HepG2 (cell line): Measurements from ENCODE around the gene RRBP1. TPM values are rescaled to one million over a fixed set of nuclear protein-coding genes. Genes with fewer than 3 reads are reported as not detected.

Experiments
- ATAC-seq: fragments of 200-7000 bp; cut with Tn5 transposase; 3 replicates; pipeline ENCODE4 v1.9.1; 2020; ENCODE audit warnings: mild to moderate bottlenecking, moderate library complexity
- BruUV-seq: library from RNA; stranded (reverse); fragments of 400-500 nt; replicated peaks from 2 replicates; lab custom pipeline; 2021; lab: Mats Ljungman, UMichigan
- CTCF ChIA-PET: fragments of 300-600 bp; formaldehyde crosslinking; extraction: SDS; loops from one replicate; lab custom pipeline; 2021; ENCODE audit warnings: low total read pairs, inconsistent platforms, low intra/inter-chr PET ratio; lab: Yijun Ruan, JAX
- POLR2A ChIA-PET: fragments of 350-600 bp; sonication (Branson Sonifier 250); formaldehyde crosslinking; loops from one replicate; lab custom pipeline; 2020; ENCODE audit warnings: antibody characterized with exemption, inconsistent platforms; lab: Yijun Ruan, JAX
- DNase-seq: peaks from one replicate; pipeline ENCODE4 v3.0.0-alpha.2; 2015; ENCODE audit warnings: low spot score
- FAIRE-seq: peaks from 3 replicates; lab custom pipeline; 2011; peaks lifted over from hg19 to GRCh38; lab: Jason Lieb, UNC
- H2AFZ ChIP-seq: one replicate; pipeline ENCODE4 v1.6.1; 2011; ENCODE audit warnings: low read length, inconsistent platforms
- H3K27ac ChIP-seq: fragments of 300-600 bp; 3 replicates; pipeline ENCODE4 v1.8.0; 2011; ENCODE audit warnings: mixed run types, mild to moderate bottlenecking, mixed read lengths, low read length, inconsistent platforms; ENCODE audit not compliant: insufficient read depth; ENCODE audit errors: extremely low read length
- H3K27me3 ChIP-seq, 2 experiments: fragments of 200-600 bp in 1 of 2; 2 replicates in 1 of 2; 3 replicates in 1 of 2; pipeline versions ENCODE4 v1.6.0 to v1.8.0; 2011; ENCODE audit warnings: low read length in 2 of 2, mild to moderate bottlenecking in 2 of 2, moderate library complexity in 2 of 2, inconsistent platforms in 1 of 2; ENCODE audit not compliant: insufficient read depth in 2 of 2, control insufficient read depth in 1 of 2
- H3K36me3 ChIP-seq, 2 experiments: fragments of 200-600 bp in 1 of 2; replicated peaks in 1 of 2; 2 replicates in 1 of 2; 3 replicates in 1 of 2; pipeline versions ENCODE4 v1.5.1 to v1.8.0; 2011; ENCODE audit warnings: low read length in 2 of 2, inconsistent platforms in 1 of 2; ENCODE audit not compliant: insufficient read depth in 2 of 2, control insufficient read depth in 1 of 2
- H3K4me1 ChIP-seq: 2 replicates; pipeline ENCODE4 v1.5.1; 2012; ENCODE audit warnings: low read length, inconsistent platforms; ENCODE audit not compliant: insufficient read depth
- H3K4me2 ChIP-seq: 2 replicates; pipeline ENCODE4 v1.6.0; 2011; ENCODE audit warnings: low read depth, low read length, inconsistent platforms
- H3K4me3 ChIP-seq, 3 experiments: fragments of 200-600 bp in 1 of 3; sonication (generic), shearing (Covaris generic) in 1 of 3; replicated peaks in 1 of 3; 2 replicates each; pipeline ENCODE4 v1.5.1; 2011 to 2016; ENCODE audit warnings: low read length in 3 of 3, inconsistent platforms in 2 of 3, low read depth in 2 of 3, mild to moderate bottlenecking in 2 of 3, control low read depth in 1 of 3, mixed read lengths in 1 of 3; ENCODE audit not compliant: insufficient read depth in 1 of 3
- H3K79me2 ChIP-seq: one replicate; pipeline ENCODE4 v1.6.1; 2011; ENCODE audit warnings: low read length, inconsistent platforms; ENCODE audit not compliant: insufficient read depth
- H3K9ac ChIP-seq: 2 replicates; pipeline ENCODE4 v1.6.0; 2011; ENCODE audit warnings: mild to moderate bottlenecking, low read depth, low read length, inconsistent platforms; ENCODE audit not compliant: insufficient read depth
- H3K9me3 ChIP-seq: 2 replicates; pipeline ENCODE4 v1.5.1; 2012; ENCODE audit warnings: mild to moderate bottlenecking, low read length
- H4K20me1 ChIP-seq: 2 replicates; pipeline ENCODE4 v1.6.0; 2011; ENCODE audit warnings: inconsistent platforms, mild to moderate bottlenecking, low read length, moderate library complexity; ENCODE audit not compliant: insufficient read depth
- BCL6 ChIP-seq: IDR thresholded peaks from 2 replicates; pipeline ENCODE4 v1.6.1; 2016; ENCODE audit warnings: missing genetic modification reagents, missing compliant biosample characterization
- BRF2 ChIP-seq: sonication (generic); formaldehyde crosslinking; IDR thresholded peaks from 2 replicates; pipeline ENCODE4 v1.8.1; 2022; ENCODE audit warnings: mild to moderate bottlenecking, missing genetic modification reagents
- DPF2 ChIP-seq: sonication (generic); formaldehyde crosslinking; IDR thresholded peaks from 2 replicates; pipeline ENCODE4 v1.4.0; 2020; ENCODE audit warnings: mild to moderate bottlenecking, low read depth, missing genetic modification reagents, borderline replicate concordance
- ESRRA ChIP-seq: sonication (generic); formaldehyde crosslinking; IDR thresholded peaks from 2 replicates; pipeline ENCODE4 v1.5.1; 2020; ENCODE audit warnings: mild to moderate bottlenecking, low read depth, missing genetic modification reagents
- FIP1L1 ChIP-seq: fragments of 200-400 bp; formaldehyde crosslinking; IDR thresholded peaks from 2 replicates; pipeline ENCODE4 v1.6.1; 2018; ENCODE audit warnings: low read depth, mild to moderate bottlenecking, low read length, moderate library complexity, borderline replicate concordance; ENCODE audit not compliant: insufficient read depth
- FOXA1 ChIP-seq, 2 experiments: fragments of 450-650 bp in 1 of 2; sonication (generic) in 1 of 2; formaldehyde crosslinking in 1 of 2; IDR thresholded peaks; 2 replicates each; pipeline versions ENCODE4 v1.4.0 to v1.6.1; 2016 to 2020; ENCODE audit warnings: missing genetic modification reagents in 1 of 2
- HMG20A ChIP-seq: IDR thresholded peaks from 2 replicates; pipeline ENCODE4 v1.6.1; 2016; ENCODE audit warnings: borderline replicate concordance
- NCOA5 ChIP-seq: sonication (generic); formaldehyde crosslinking; IDR thresholded peaks from 2 replicates; pipeline ENCODE4 v1.4.0; 2020; ENCODE audit warnings: missing genetic modification reagents
- PHB2 ChIP-seq: fragments of 450-650 bp; IDR thresholded peaks from 2 replicates; pipeline ENCODE4 v1.6.1; 2018; ENCODE audit not compliant: partially characterized antibody
- SIN3A ChIP-seq: IDR thresholded peaks from 2 replicates; pipeline ENCODE4 v1.6.1; 2011; ENCODE audit warnings: low read depth, mild to moderate bottlenecking, control low read depth, low read length, borderline replicate concordance
- TIGD3 ChIP-seq: sonication (generic); formaldehyde crosslinking; IDR thresholded peaks from 2 replicates; pipeline ENCODE4 v1.5.1; 2020; ENCODE audit warnings: mild to moderate bottlenecking, missing genetic modification reagents, borderline replicate concordance
- ZMYM3 ChIP-seq: sonication (generic); formaldehyde crosslinking; IDR thresholded peaks from 2 replicates; pipeline ENCODE4 v1.5.1; 2020; ENCODE audit warnings: mild to moderate bottlenecking, missing genetic modification reagents
- ZNF101 ChIP-seq: sonication (generic); formaldehyde crosslinking; IDR thresholded peaks from 2 replicates; pipeline ENCODE4 v1.4.0; 2020; ENCODE audit warnings: mild to moderate bottlenecking, low read depth, missing genetic modification reagents, borderline replicate concordance
- ZNF234 ChIP-seq: sonication (generic); formaldehyde crosslinking; conservative IDR thresholded peaks from 2 replicates; pipeline ENCODE4 v1.5.1; 2020; ENCODE audit warnings: mild to moderate bottlenecking, missing genetic modification reagents
- WGBS: methylation state at CpG from one replicate; pipeline ENCODE4 v1.1.6; 2017; ENCODE audit warnings: low lambda C conversion rate; 5-methylcytosine and 5-hydroxymethylcytosine counted together
- in situ Hi-C: cut with HindIII; loops from 2 replicates; pipeline ENCODE4 v1.10.0; 2017; ENCODE audit warnings: low pct_unique_long_range_greater_than_20kb; ENCODE audit not compliant: extremely low pct_ligation_motif_present
- intact Hi-C: fragments of 100-400 bp; cut with micrococcal nuclease; formaldehyde crosslinking; loops from one replicate; pipeline ENCODE4 v1.10.0; 2022; ENCODE audit not compliant: unreplicated experiment
- polyA plus RNA-seq, 8 experiments: library from polyadenylated mRNA; depleted of rRNA in 3 of 8; stranded (reverse) in 7 of 8; unstranded in 1 of 8; fragments of >200 nt; fragmentation: Illumina TruSeq in 4 of 8; extraction: Trizol in 4 of 8; gene quantifications; 2 replicates each; pipeline versions ENCODE4 v1.2.1 to v1.2.3, GENCODE V29; 2011 to 2016; ENCODE audit warnings: low read depth in 4 of 8, missing spikeins in 1 of 8, mixed read lengths in 1 of 8; ENCODE audit not compliant: insufficient read depth in 1 of 8
- total RNA-seq, 5 experiments: library from RNA; depleted of rRNA; stranded (reverse); fragments of >200 nt; fragmentation: Illumina TruSeq; extraction: Trizol; gene quantifications; 2 replicates each; pipeline ENCODE4 v1.2.3, GENCODE V29; 2016; ENCODE audit warnings: low read depth in 1 of 5

The RRBP1 gene
- total and polyA plus RNA-seq, 2 of the 13 experiments (the other 11 are each of a cell fraction or from before 2014, with no cell fraction given) = 150 to 222 TPM

GRCh38 chr20:17606001-17606400, 76.0 kb downstream of the RRBP1 start:
- no TSS peak for BruUV-seq
- Histone ChIP-seq H3K4me3 (no peak overlapping the region), H4K20me1 (peaks cover 4% of the 10 kb centered on the region; the same call in 1 of the 2 replicates), H3K9ac (no peak overlapping the region), H3K36me3 (peaks cover 4 to 14% of the 10 kb centered on the region in 2 experiments; a peak in 4 of 5 replicates), H3K27me3 (no peaks in the 10 kb centered on the region), H2AFZ (no peak overlapping the region), H3K9me3 (no peaks in the 10 kb centered on the region), H3K27ac (no peak overlapping the region), H3K4me2 (no peak overlapping the region), H3K79me2 (no peaks in the 10 kb centered on the region), H3K4me1 (peaks cover 35% of the 10 kb centered on the region)
- no peak for ATAC-seq
- TF ChIP-seq PHB2 = no peak
- no peak for TF ChIP-seq ZMYM3
- no peak for TF ChIP-seq ZNF101
- intact Hi-C loops = no loop called here
- no peak for FAIRE-seq
- 83% methylated on average over 2 of the region's 2 CpGs for WGBS
- ChIA-PET POLR2A (interaction anchor here (1.3 to 2.5 kb wide), 2 partner anchors 35 to 69 kb away, joined by 4 to 19 read pairs; partner anchors contain the start of gene DSTN), CTCF (interaction anchor here (3.8 kb wide), 1 partner anchor 69 kb away, joined by 14 read pairs; no protein-coding TSS in a partner anchor)
- in situ Hi-C loops = no loop called here
- no peak for DNase-seq

- WGBS = 43% methylated on average over 5 of the region's 5 CpGs
- POLR2A ChIA-PET = interaction anchor here (1.0 to 2.5 kb wide), 3 partner anchors 33 to 68 kb away, joined by 3 to 19 read pairs (median 4); partner anchors contain the start of gene DSTN
- in situ Hi-C loops = no loop called here
- no peak for TF ChIP-seq TIGD3 (CRISPR knock-in tag)
- peak; percentile 96 for TF ChIP-seq ZMYM3
- no peak for TF ChIP-seq ZNF234 (CRISPR knock-in tag)
- peak; percentile 85; the same call in 1 of the 2 replicates for TF ChIP-seq ESRRA (CRISPR knock-in tag)
- TF ChIP-seq FOXA1 (IDR thresholded peaks at IDR 0.05) = peak; percentile 76; the same call in 1 of the 2 replicates
- peak; percentile 93 for TF ChIP-seq FOXA1 (CRISPR knock-in tag; IDR thresholded peaks at IDR 0.05)
- no peak for TF ChIP-seq FIP1L1
- peak; percentile 81 for TF ChIP-seq HMG20A
- TF ChIP-seq BCL6 = peak; percentile 69
- TF ChIP-seq DPF2 = peak; percentile 77; the same call in 1 of the 2 replicates
- peak; percentile 75; the same call in 1 of the 2 replicates for TF ChIP-seq SIN3A
- TF ChIP-seq BRF2 = peak; percentile 72; the same call in 1 of the 2 replicates
- TF ChIP-seq NCOA5 = no peak
Observed at GRCh38 chr20:17605131-17605660, 76.8 kb downstream of the RRBP1 start.

More at GRCh38 chr20:17605131-17605660, 76.8 kb downstream of the RRBP1 start:
- Histone ChIP-seq H3K4me3 (0 out of 6 replicates have a peak overlapping the region, but pooled peaks of 1 of the 3 experiments have one; percentile 8), H3K4me1 (peaks cover 35% of the 10 kb centered on the region), H3K27me3 (no peaks in the 10 kb centered on the region), H3K79me2 (no peaks in the 10 kb centered on the region), H3K27ac (peak overlapping the region; percentile 49), H2AFZ (no peak overlapping the region), H3K9me3 (no peaks in the 10 kb centered on the region), H3K36me3 (peaks cover 4 to 14% of the 10 kb centered on the region in 2 experiments; a peak in 3 of 5 replicates), H3K9ac (no peak overlapping the region), H3K4me2 (peak overlapping the region; percentile 42), H4K20me1 (peaks cover 4% of the 10 kb centered on the region; the same call in 1 of the 2 replicates)
- intact Hi-C loops = loop anchor here (1.0 to 2.0 kb wide), 2 partner anchors 34 to 68 kb away; partner anchors contain the start of gene DSTN
- BruUV-seq = no TSS peak
- peak; percentile 26 for FAIRE-seq
- ATAC-seq = peak; percentile 73
- CTCF ChIA-PET = interaction anchor here (3.8 kb wide), 1 partner anchor 69 kb away, joined by 14 read pairs; no protein-coding TSS in a partner anchor
- DNase-seq = peak; percentile 80
